DOHH2 (cell line): ENCODE results near the gene SERINC1.

ENCODE experiments used
- H3F3A ChIP-seq: fragments of 200-600 bp; sonication (generic), shearing (Covaris generic); 2 replicates; pipeline ENCODE4 v1.6.0; 2016; ENCODE audit warnings: antibody characterized with exemption, mild to moderate bottlenecking; ENCODE audit not compliant: control insufficient read depth, insufficient read depth
- H3K27ac ChIP-seq: fragments of 200-600 bp; sonication (generic); 2 replicates; pipeline ENCODE4 v1.5.1; 2014; ENCODE audit warnings: low read depth, mild to moderate bottlenecking, low read length, moderate library complexity
- H3K27me3 ChIP-seq: fragments of 200-600 bp; sonication (generic); 2 replicates; pipeline ENCODE4 v1.6.1; 2014; ENCODE audit warnings: mild to moderate bottlenecking, low read length, mixed read lengths; ENCODE audit not compliant: control insufficient read depth
- H3K36me3 ChIP-seq: fragments of 200-600 bp; sonication (generic); 2 replicates; pipeline ENCODE4 v1.6.1; 2014; ENCODE audit warnings: mild to moderate bottlenecking, low read length, moderate library complexity, mixed read lengths; ENCODE audit not compliant: control insufficient read depth
- H3K4me1 ChIP-seq: fragments of 200-600 bp; sonication (generic); 2 replicates; pipeline ENCODE4 v1.6.1; 2014; ENCODE audit warnings: mild to moderate bottlenecking, low read length, mixed read lengths; ENCODE audit not compliant: control insufficient read depth
- H3K4me2 ChIP-seq: fragments of 200-600 bp; sonication (generic); 2 replicates; pipeline ENCODE4 v1.6.0; 2014; ENCODE audit warnings: mild to moderate bottlenecking, low read length, moderate library complexity
- H3K4me3 ChIP-seq: fragments of 200-600 bp; sonication (generic); 2 replicates; pipeline ENCODE4 v1.5.1; 2014; ENCODE audit warnings: mild to moderate bottlenecking, low read length, mixed read lengths
- H3K79me2 ChIP-seq: fragments of 200-600 bp; sonication (generic); 2 replicates; pipeline ENCODE4 v1.6.1; 2014; ENCODE audit warnings: mild to moderate bottlenecking, low read length, mixed read lengths; ENCODE audit not compliant: control insufficient read depth
- H3K9me2 ChIP-seq: fragments of 200-600 bp; sonication (generic); replicated peaks from 2 replicates; pipeline ENCODE4 v1.6.1; 2014; ENCODE audit warnings: mild to moderate bottlenecking, low read length, mixed read lengths; ENCODE audit not compliant: control insufficient read depth
- H3K9me3 ChIP-seq: fragments of 200-600 bp; sonication (generic); 2 replicates; pipeline ENCODE4 v1.6.1; 2014; ENCODE audit warnings: antibody characterized with exemption, low read length, mixed read lengths; ENCODE audit not compliant: control insufficient read depth, insufficient read depth
- H4K20me1 ChIP-seq: fragments of 200-600 bp; sonication (generic); 2 replicates; pipeline ENCODE4 v1.6.0; 2014; ENCODE audit warnings: low read depth, mild to moderate bottlenecking, antibody characterized with exemption, low read length, moderate library complexity; ENCODE audit not compliant: control insufficient read depth, insufficient read depth
- EZH2phosphoT487 ChIP-seq: fragments of 200-600 bp; sonication (generic); IDR thresholded peaks from 2 replicates; pipeline ENCODE4 v1.6.1; 2017; ENCODE audit warnings: borderline replicate concordance, mild to moderate bottlenecking, antibody characterized with exemption, low read length, moderate library complexity, mixed read lengths
- TF ChIP-seq, protein P1 (sequence below): fragments of 200-600 bp; sonication (generic); IDR thresholded peaks from one replicate; pipeline ENCODE4 v1.5.1; 2014; ENCODE audit warnings: antibody characterized with exemption, mild to moderate bottlenecking, low read depth, low read length; ENCODE audit not compliant: poor library complexity, severe bottlenecking

The SERINC1 gene

DNA sequence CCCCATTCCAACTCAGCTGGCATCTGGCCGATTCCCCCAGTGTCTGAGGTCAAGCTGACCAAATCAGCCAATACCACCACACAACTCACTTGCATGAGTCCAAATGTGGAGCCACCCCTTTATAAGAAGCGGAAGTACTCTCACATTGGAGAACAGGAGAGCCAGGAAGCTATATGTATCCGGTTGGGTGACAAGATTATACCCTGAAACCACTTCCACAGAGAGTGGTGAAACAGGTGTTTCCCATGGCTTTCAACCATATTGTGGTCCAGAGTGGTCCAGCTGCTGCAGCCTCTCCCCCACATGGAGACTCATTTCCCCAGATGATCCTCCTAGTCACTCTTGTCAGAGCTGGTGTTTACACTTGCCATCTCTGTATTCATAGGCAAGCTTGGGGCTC is 24.0 kb upstream of the SERINC1 start:
- Histone ChIP-seq H4K20me1 (no peaks in the 10 kb centered on the region), H3K9me2 (no peaks in the 10 kb centered on the region; the same call in 1 of the 2 replicates), H3K79me2 (no peaks in the 10 kb centered on the region), H3K27me3 (no peaks in the 10 kb centered on the region), H3K4me1 (peaks cover 11% of the 10 kb centered on the region), H3K9me3 (peaks cover 5% of the 10 kb centered on the region; the same call in 1 of the 2 replicates), H3K4me3 (peak overlapping the region; percentile 12; the same call in 1 of the 2 replicates), H3F3A (no peaks in the 10 kb centered on the region), H3K36me3 (no peaks in the 10 kb centered on the region), H3K27ac (no peak overlapping the region), H3K4me2 (peak overlapping the region; percentile 2; the same call in 1 of the 2 replicates)
- TF ChIP-seq EZH2phosphoT487 = no peak
- TF ChIP-seq, protein P1, sequence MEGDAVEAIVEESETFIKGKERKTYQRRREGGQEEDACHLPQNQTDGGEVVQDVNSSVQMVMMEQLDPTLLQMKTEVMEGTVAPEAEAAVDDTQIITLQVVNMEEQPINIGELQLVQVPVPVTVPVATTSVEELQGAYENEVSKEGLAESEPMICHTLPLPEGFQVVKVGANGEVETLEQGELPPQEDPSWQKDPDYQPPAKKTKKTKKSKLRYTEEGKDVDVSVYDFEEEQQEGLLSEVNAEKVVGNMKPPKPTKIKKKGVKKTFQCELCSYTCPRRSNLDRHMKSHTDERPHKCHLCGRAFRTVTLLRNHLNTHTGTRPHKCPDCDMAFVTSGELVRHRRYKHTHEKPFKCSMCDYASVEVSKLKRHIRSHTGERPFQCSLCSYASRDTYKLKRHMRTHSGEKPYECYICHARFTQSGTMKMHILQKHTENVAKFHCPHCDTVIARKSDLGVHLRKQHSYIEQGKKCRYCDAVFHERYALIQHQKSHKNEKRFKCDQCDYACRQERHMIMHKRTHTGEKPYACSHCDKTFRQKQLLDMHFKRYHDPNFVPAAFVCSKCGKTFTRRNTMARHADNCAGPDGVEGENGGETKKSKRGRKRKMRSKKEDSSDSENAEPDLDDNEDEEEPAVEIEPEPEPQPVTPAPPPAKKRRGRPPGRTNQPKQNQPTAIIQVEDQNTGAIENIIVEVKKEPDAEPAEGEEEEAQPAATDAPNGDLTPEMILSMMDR = no peak

DNA sequence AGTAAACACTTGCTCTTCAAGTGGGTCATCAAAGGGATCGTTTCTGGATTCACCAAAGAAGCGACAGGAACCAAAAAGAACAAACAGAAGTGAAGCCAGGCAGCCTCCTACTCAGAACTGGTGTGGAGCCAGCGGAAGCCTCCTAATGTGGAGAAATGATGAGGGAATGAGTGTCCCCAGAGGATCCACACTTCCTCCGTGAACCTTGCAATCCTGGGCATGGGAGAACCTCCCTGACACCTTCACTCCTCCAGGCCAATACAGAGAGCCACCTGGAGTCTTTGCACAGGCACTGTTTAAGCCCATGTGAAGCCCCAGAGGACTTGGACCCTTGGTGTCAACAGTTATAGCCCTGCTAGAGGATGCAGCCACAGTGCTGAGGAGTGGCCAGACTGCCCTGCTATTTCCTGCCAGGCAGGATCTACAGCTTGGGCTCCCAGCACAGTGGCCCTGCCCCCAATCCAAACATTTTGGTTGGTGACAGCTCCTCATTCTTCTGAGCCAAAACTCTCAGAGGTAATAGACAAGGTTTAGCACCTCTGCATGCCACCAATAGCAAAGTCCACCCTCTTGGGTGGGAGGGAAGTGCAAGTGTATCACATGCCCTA is 23.2 kb upstream of the SERINC1 start:
- Histone ChIP-seq H3F3A (no peaks in the 10 kb centered on the region), H3K9me3 (peaks cover 5% of the 10 kb centered on the region; the same call in 1 of the 2 replicates), H4K20me1 (no peaks in the 10 kb centered on the region), H3K4me1 (peaks cover 11% of the 10 kb centered on the region), H3K79me2 (no peaks in the 10 kb centered on the region), H3K27me3 (no peaks in the 10 kb centered on the region), H3K4me3 (no peak overlapping the region), H3K27ac (no peak overlapping the region), H3K9me2 (no peaks in the 10 kb centered on the region; the same call in 1 of the 2 replicates), H3K4me2 (no peak overlapping the region), H3K36me3 (no peaks in the 10 kb centered on the region)
- TF ChIP-seq EZH2phosphoT487 = no peak
- TF ChIP-seq, protein P1 = no peak

DNA sequence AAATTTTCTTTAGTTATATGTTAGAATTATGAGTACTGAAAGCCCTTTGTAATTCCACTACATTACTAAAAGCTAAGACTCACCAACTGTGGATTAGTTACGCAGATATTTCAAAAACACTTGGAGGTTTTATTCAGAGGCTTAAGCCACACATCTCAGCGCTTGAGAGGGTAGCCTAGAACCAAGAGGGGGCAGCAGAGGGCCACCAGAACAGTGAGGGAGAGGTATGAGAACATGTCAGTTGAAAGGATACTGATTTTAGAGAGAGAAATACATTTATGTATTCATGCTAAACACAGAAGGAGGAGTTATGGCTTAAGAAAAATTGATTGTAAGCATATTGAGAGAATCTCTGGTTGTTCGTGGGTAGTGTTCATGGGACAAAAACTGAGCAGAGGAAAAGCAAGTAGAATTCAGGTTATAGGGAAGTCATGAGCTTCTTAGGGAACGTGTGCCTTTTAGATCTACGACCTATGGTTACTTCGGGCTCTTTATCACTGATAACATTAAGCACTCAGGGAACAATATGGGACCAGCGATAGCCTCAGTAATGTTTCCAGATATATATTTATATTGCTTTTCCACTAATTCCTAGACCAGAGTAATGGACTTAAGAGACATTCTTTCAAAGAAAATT is 20.4 kb upstream of the SERINC1 start:
- Histone ChIP-seq H3K79me2 (no peaks in the 10 kb centered on the region), H3F3A (no peaks in the 10 kb centered on the region), H3K4me3 (no peak overlapping the region), H4K20me1 (no peaks in the 10 kb centered on the region), H3K9me2 (no peaks in the 10 kb centered on the region), H3K9me3 (peaks cover 5% of the 10 kb centered on the region; the same call in 1 of the 2 replicates), H3K36me3 (no peaks in the 10 kb centered on the region), H3K27ac (no peak overlapping the region), H3K4me1 (peaks cover 11% of the 10 kb centered on the region), H3K4me2 (no peak overlapping the region), H3K27me3 (no peaks in the 10 kb centered on the region)
- TF ChIP-seq, protein P1 = peak; percentile 84
- TF ChIP-seq EZH2phosphoT487 = no peak
